ENCODE measurements around the gene DMD. TPM values are rescaled to one million over a fixed set of nuclear protein-coding genes. Genes with fewer than 3 reads are reported as not detected.

Gene DMD
- polyA plus RNA-seq, 1 donor from 2014 or later, result 21.6 TPM

- Histone ChIP-seq H2AFZ (ENCODE audit: low read depth, low read length) (no peak overlapping the region), H3K9me3 (ENCODE audit: low read length) (no peaks in the 10 kb centered on the region), H3K79me2 (replicated peaks; ENCODE audit: insufficient read depth, low read length) (no peaks in the 10 kb centered on the region), H3K9ac (ENCODE audit: low read length) (no peak overlapping the region), H3K36me3 (ENCODE audit: insufficient read depth, low read length) (no peaks in the 10 kb centered on the region), H3K27ac (ENCODE audit: low read length) (no peak overlapping the region), H3K4me3 (ENCODE audit: low read length) (no peak overlapping the region), H3K27me3 (ENCODE audit: insufficient read depth, low read depth, low read length) (no peaks in the 10 kb centered on the region), H3K4me2 (ENCODE audit: low read length) (no peak overlapping the region), H3F3A (ENCODE audit: insufficient read depth, low read length, poor library complexity, severe bottlenecking) (no peaks in the 10 kb centered on the region), H4K20me1 (ENCODE audit: insufficient read depth) (no peaks in the 10 kb centered on the region), H3K9me2 (ENCODE audit: insufficient read depth, low read length) (no peaks in the 10 kb centered on the region)
- TF ChIP-seq REST (IDR thresholded peaks at IDR 0.05; ENCODE audit: borderline replicate concordance) (no peak), POLR2AphosphoS5 (IDR thresholded peaks at IDR 0.05) (no peak), SMC3 (conservative IDR thresholded peaks at IDR 0.05; ENCODE audit: poor library complexity) (no peak), EP300 (conservative IDR thresholded peaks at IDR 0.05; ENCODE audit: poor library complexity, severe bottlenecking) (no peak), RAD21 (conservative IDR thresholded peaks at IDR 0.05) (no peak), CTCF (IDR thresholded peaks at IDR 0.05; ENCODE audit: poor library complexity, severe bottlenecking) (no peak), EZH2 (IDR thresholded peaks at IDR 0.05; ENCODE audit: borderline replicate concordance, insufficient read depth, low read length, poor library complexity, severe bottlenecking) (no peak), MXI1 (conservative IDR thresholded peaks at IDR 0.05; ENCODE audit: poor library complexity, severe bottlenecking) (no peak), TAF1 (IDR thresholded peaks at IDR 0.05; ENCODE audit: low read depth) (no peak)
Observed at GRCh38 chrX:32995427-32995826, 215.9 kb downstream of the DMD start.

- H3K36me3 ChIP-seq (ENCODE audit: insufficient read depth, low read length), result no peaks in the 10 kb centered on the region
- no peak overlapping the region for H2AFZ ChIP-seq (ENCODE audit: low read depth, low read length)
- no peak overlapping the region for H3K27ac ChIP-seq (ENCODE audit: low read length)
- no peaks in the 10 kb centered on the region for H3K9me3 ChIP-seq (ENCODE audit: low read length)
- H3K27me3 ChIP-seq (ENCODE audit: insufficient read depth, low read depth, low read length), result no peaks in the 10 kb centered on the region
- no peaks in the 10 kb centered on the region for H3F3A ChIP-seq (ENCODE audit: insufficient read depth, low read length, poor library complexity, severe bottlenecking)
- no peaks in the 10 kb centered on the region for H3K9me2 ChIP-seq (ENCODE audit: insufficient read depth, low read length)
- no peak for TF ChIP-seq TAF1 (IDR thresholded peaks at IDR 0.05; ENCODE audit: low read depth)
- TF ChIP-seq POLR2AphosphoS5 (IDR thresholded peaks at IDR 0.05), result no peak
- no peak for TF ChIP-seq SMC3 (conservative IDR thresholded peaks at IDR 0.05; ENCODE audit: poor library complexity)
- TF ChIP-seq REST (IDR thresholded peaks at IDR 0.05; ENCODE audit: borderline replicate concordance), result no peak
- TF ChIP-seq EP300 (conservative IDR thresholded peaks at IDR 0.05; ENCODE audit: poor library complexity, severe bottlenecking), result no peak
- H4K20me1 ChIP-seq (ENCODE audit: insufficient read depth), result no peaks in the 10 kb centered on the region
- no peak overlapping the region for H3K4me3 ChIP-seq (ENCODE audit: low read length)
- H3K79me2 ChIP-seq (replicated peaks; ENCODE audit: insufficient read depth, low read length), result no peaks in the 10 kb centered on the region
- H3K9ac ChIP-seq (ENCODE audit: low read length), result no peak overlapping the region
- H3K4me2 ChIP-seq (ENCODE audit: low read length), result no peak overlapping the region
Observed at GRCh38 chrX:32987142-32987541, 224.2 kb downstream of the DMD start.
